Keratinocyte (primary cell): ENCODE measurements around the gene CYB5A. TPM values are rescaled to one million over a fixed set of nuclear protein-coding genes. Genes with fewer than 3 reads are reported as not detected.

Experiments
- DNase-seq: peaks from one replicate; pipeline ENCODE4 v3.0.0-alpha.2; 2011; ENCODE audit warnings: low read depth, missing footprints, low spot score
- FAIRE-seq: peaks from 2 replicates; lab custom pipeline; 2011; peaks lifted over from hg19 to GRCh38; lab: Jason Lieb, UNC
- H2AFZ ChIP-seq: 2 replicates; pipeline ENCODE4 v1.6.0; 2012; ENCODE audit warnings: low read length, control low read depth, inconsistent platforms; ENCODE audit not compliant: control insufficient read depth
- H3K27ac ChIP-seq: 2 replicates; pipeline ENCODE4 v1.5.1; 2011; ENCODE audit warnings: low read length; ENCODE audit not compliant: control insufficient read depth, insufficient read depth
- H3K27me3 ChIP-seq: 3 replicates; pipeline ENCODE4 v1.6.0; 2011; ENCODE audit warnings: low read length; ENCODE audit not compliant: control insufficient read depth, insufficient read depth; ENCODE audit errors: extremely low read depth
- H3K36me3 ChIP-seq, 2 experiments: 2 replicates in 1 of 2; 3 replicates in 1 of 2; pipeline ENCODE4 v1.5.1; 2011; ENCODE audit warnings: low read length in 2 of 2, mild to moderate bottlenecking in 1 of 2; ENCODE audit not compliant: control insufficient read depth in 2 of 2, insufficient read depth in 2 of 2; ENCODE audit errors: extremely low read depth in 1 of 2
- H3K4me1 ChIP-seq: 3 replicates; pipeline ENCODE4 v1.5.1; 2011; ENCODE audit warnings: low read length; ENCODE audit not compliant: control insufficient read depth, insufficient read depth; ENCODE audit errors: extremely low read depth
- H3K4me2 ChIP-seq: 3 replicates; pipeline ENCODE4 v1.6.0; 2011; ENCODE audit warnings: low read depth, low read length; ENCODE audit not compliant: control insufficient read depth, insufficient read depth; ENCODE audit errors: extremely low read depth
- H3K4me3 ChIP-seq, 3 experiments: fragments of 200-600 bp in 1 of 3; sonication (generic) in 1 of 3; 2 replicates in 2 of 3; 3 replicates in 1 of 3; pipeline ENCODE4 v1.5.1; 2011 to 2016; ENCODE audit warnings: low read length in 3 of 3, mild to moderate bottlenecking in 3 of 3, control low read depth in 2 of 3, inconsistent platforms in 1 of 3, low read depth in 1 of 3, mixed read lengths in 1 of 3, mixed run types in 1 of 3, moderate library complexity in 1 of 3; ENCODE audit not compliant: control insufficient read depth in 2 of 3, insufficient read depth in 2 of 3; ENCODE audit errors: extremely low read depth in 1 of 3
- H3K79me2 ChIP-seq: 2 replicates; pipeline ENCODE4 v1.6.0; 2012; ENCODE audit warnings: low read length; ENCODE audit not compliant: control insufficient read depth, insufficient read depth
- H3K9ac ChIP-seq: 3 replicates; pipeline ENCODE4 v1.6.0; 2011; ENCODE audit warnings: low read length; ENCODE audit not compliant: control insufficient read depth, insufficient read depth; ENCODE audit errors: extremely low read depth
- H3K9me1 ChIP-seq: 3 replicates; pipeline ENCODE4 v1.6.0; 2011; ENCODE audit warnings: low read length; ENCODE audit not compliant: control insufficient read depth, insufficient read depth; ENCODE audit errors: extremely low read depth
- H3K9me3 ChIP-seq: 2 replicates; pipeline ENCODE4 v1.5.1; 2012; ENCODE audit warnings: low read depth, low read length; ENCODE audit not compliant: control insufficient read depth
- H4K20me1 ChIP-seq: 3 replicates; pipeline ENCODE4 v1.6.0; 2011; ENCODE audit warnings: low read length; ENCODE audit not compliant: control insufficient read depth, insufficient read depth; ENCODE audit errors: extremely low read depth
- EZH2 ChIP-seq: IDR thresholded peaks from one replicate; pipeline ENCODE4 v1.6.1; 2012; ENCODE audit warnings: inconsistent platforms, mild to moderate bottlenecking, low read length, moderate library complexity
- dilution Hi-C: fragments of 300-500 bp; cut with MboI; formaldehyde crosslinking; loops from one replicate; pipeline ENCODE4 v1.7.0; 2020; ENCODE audit warnings: low sequenced_read_pairs; ENCODE audit not compliant: extremely low pct_ligation_motif_present
- polyA plus RNA-seq, 5 experiments: library from polyadenylated mRNA; depleted of rRNA in 3 of 5; stranded (reverse) in 3 of 5; stranded (forward) in 1 of 5; unstranded in 1 of 5; fragments of >200 nt; gene quantifications; 1 replicate in 1 of 5; 2 replicates in 3 of 5; 3 replicates in 1 of 5; pipeline versions ENCODE4 v1.2.1 to v1.2.3, GENCODE V29; 2011 to 2012; ENCODE audit warnings: missing spikeins in 2 of 5, low read depth in 1 of 5, low replicate concordance in 1 of 5
- TF ChIP-seq, protein P1 (sequence below), 3 experiments: IDR thresholded peaks in 1 of 3; conservative IDR thresholded peaks in 1 of 3; optimal IDR thresholded peaks in 1 of 3; 2 replicates in 2 of 3; 3 replicates in 1 of 3; pipeline versions ENCODE3 to v1.5.1; 2011; ENCODE audit warnings: low read length in 3 of 3, mild to moderate bottlenecking in 3 of 3, moderate library complexity in 2 of 3, control low read depth in 1 of 3, inconsistent platforms in 1 of 3; ENCODE audit not compliant: insufficient read depth in 2 of 3; ENCODE audit errors: extremely low read depth in 1 of 3

CYB5A gene
- polyA plus RNA-seq, 1 donor (not counting 4 experiments of a cell fraction or from before 2014, with no cell fraction given): 49.4 TPM

DNA sequence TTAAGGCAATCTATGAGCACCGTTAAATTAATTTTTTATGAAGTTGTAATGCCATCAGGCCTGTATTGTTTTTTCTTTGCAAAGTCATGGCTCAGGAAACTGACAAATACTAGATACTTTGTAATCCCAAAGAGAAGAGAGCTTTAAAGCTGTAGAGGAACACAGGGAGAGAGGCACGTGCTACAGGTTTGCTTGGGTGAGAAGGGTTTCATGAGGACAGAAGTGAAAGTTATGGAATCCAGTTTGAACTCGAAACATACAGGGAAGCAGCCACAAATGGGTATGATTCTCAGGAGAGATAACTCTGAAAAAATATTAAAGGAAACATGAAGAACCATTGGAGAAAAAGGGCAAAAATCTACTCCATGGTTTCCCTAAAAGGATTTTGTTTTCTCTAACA, 49.8 kb downstream of the CYB5A start:
- Histone ChIP-seq H3K79me2 (no peaks in the 10 kb centered on the region), H3K9me1 (no peaks in the 10 kb centered on the region), H3K4me1 (no peaks in the 10 kb centered on the region), H2AFZ (no peak overlapping the region), H3K36me3 (no peaks in the 10 kb centered on the region), H3K9me3 (no peaks in the 10 kb centered on the region), H3K9ac (no peak overlapping the region), H4K20me1 (no peaks in the 10 kb centered on the region), H3K27me3 (peaks cover 8% of the 10 kb centered on the region), H3K27ac (no peak overlapping the region), H3K4me2 (no peak overlapping the region), H3K4me3 (no peak overlapping the region)
- no peak for FAIRE-seq
- dilution Hi-C loops: no loop called here
- no peak for DNase-seq
- TF ChIP-seq EZH2: no peak
- TF ChIP-seq, protein P1, sequence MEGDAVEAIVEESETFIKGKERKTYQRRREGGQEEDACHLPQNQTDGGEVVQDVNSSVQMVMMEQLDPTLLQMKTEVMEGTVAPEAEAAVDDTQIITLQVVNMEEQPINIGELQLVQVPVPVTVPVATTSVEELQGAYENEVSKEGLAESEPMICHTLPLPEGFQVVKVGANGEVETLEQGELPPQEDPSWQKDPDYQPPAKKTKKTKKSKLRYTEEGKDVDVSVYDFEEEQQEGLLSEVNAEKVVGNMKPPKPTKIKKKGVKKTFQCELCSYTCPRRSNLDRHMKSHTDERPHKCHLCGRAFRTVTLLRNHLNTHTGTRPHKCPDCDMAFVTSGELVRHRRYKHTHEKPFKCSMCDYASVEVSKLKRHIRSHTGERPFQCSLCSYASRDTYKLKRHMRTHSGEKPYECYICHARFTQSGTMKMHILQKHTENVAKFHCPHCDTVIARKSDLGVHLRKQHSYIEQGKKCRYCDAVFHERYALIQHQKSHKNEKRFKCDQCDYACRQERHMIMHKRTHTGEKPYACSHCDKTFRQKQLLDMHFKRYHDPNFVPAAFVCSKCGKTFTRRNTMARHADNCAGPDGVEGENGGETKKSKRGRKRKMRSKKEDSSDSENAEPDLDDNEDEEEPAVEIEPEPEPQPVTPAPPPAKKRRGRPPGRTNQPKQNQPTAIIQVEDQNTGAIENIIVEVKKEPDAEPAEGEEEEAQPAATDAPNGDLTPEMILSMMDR (optimal IDR thresholded peaks at IDR 0.05 in 1 of 3, IDR thresholded peaks at IDR 0.05 in 1 of 3, conservative IDR thresholded peaks at IDR 0.05 in 1 of 3; ENCODE audit: extremely low read depth in 1 of 3, insufficient read depth in 2 of 3, low read length in 3 of 3): no peak

DNA sequence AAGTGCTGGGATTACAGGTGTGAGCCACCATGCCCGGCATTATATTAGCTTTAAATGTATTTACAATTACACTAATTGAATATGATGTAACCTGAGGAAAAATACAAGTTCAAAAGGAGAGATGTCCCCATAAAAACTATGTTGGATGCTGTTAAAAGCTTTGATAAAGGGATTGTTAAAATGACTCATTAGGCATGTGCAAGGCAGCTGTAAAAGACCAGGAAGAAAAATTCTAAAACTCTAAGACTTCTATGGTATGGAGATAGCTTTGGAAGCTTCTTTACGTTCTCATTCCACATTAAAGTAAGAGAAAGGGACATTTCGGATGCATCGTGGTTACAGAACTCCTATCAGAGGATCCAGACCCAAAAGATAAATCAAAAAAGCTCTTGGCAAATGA, 50.3 kb downstream of the CYB5A start:
- Histone ChIP-seq H3K27me3 (peaks cover 8% of the 10 kb centered on the region), H3K27ac (no peak overlapping the region), H4K20me1 (no peaks in the 10 kb centered on the region), H2AFZ (no peak overlapping the region), H3K9me1 (no peaks in the 10 kb centered on the region), H3K4me3 (no peak overlapping the region), H3K9me3 (no peaks in the 10 kb centered on the region), H3K79me2 (no peaks in the 10 kb centered on the region), H3K4me2 (no peak overlapping the region), H3K9ac (no peak overlapping the region), H3K4me1 (no peaks in the 10 kb centered on the region), H3K36me3 (no peaks in the 10 kb centered on the region)
- no peak for DNase-seq
- FAIRE-seq: no peak
- dilution Hi-C loops: no loop called here
- TF ChIP-seq, protein P1 (optimal IDR thresholded peaks at IDR 0.05 in 1 of 3, IDR thresholded peaks at IDR 0.05 in 1 of 3, conservative IDR thresholded peaks at IDR 0.05 in 1 of 3; ENCODE audit: extremely low read depth in 1 of 3, insufficient read depth in 2 of 3, low read length in 3 of 3): no peak
- TF ChIP-seq EZH2: no peak
